ENCODE results near the gene SLC25A30.
"Not testable (repeated sequence)": the region's sequence is repeated elsewhere in the genome, so short reads cannot be mapped to it uniquely, and the experiment has no call there.

Gene SLC25A30

GRCh38 chr13:45391926-45392325, 26.2 kb downstream of the SLC25A30 start:
- DNase-seq (ENCODE audit: low read depth in 2 of 2) = no peak

- not testable (repeated sequence) for DNase-seq (ENCODE audit: low read depth in 2 of 2)
Measured at GRCh38 chr13:45391128-45391527, 27.0 kb downstream of the SLC25A30 start.

GRCh38 chr13:45390348-45390747, 27.8 kb downstream of the SLC25A30 start:
- DNase-seq (ENCODE audit: low read depth in 2 of 2) = not testable (repeated sequence)

GRCh38 chr13:45388664-45389063, 29.5 kb downstream of the SLC25A30 start:
- DNase-seq (ENCODE audit: low read depth in 2 of 2) = no peak

GRCh38 chr13:45386892-45387575, 31.1 kb downstream of the SLC25A30 start:
- not testable (repeated sequence) for DNase-seq (ENCODE audit: low read depth in 2 of 2)

GRCh38 chr13:45385907-45386553, 32.1 kb downstream of the SLC25A30 start:
- DNase-seq (ENCODE audit: low read depth in 2 of 2) = no peak

GRCh38 chr13:45385320-45385719, 32.9 kb downstream of the SLC25A30 start:
- no peak for DNase-seq (ENCODE audit: low read depth in 2 of 2)

- DNase-seq (ENCODE audit: low read depth in 2 of 2) = no peak
Measured at GRCh38 chr13:45384474-45385174, 33.5 kb downstream of the SLC25A30 start.

- DNase-seq (ENCODE audit: low read depth in 2 of 2) = not testable (repeated sequence)
Measured at GRCh38 chr13:45382739-45383138, 35.4 kb downstream of the SLC25A30 start.

GRCh38 chr13:45381196-45381595, 37.0 kb downstream of the SLC25A30 start:
- DNase-seq (ENCODE audit: low read depth in 2 of 2) = no peak

GRCh38 chr13:45380708-45381107, 37.5 kb downstream of the SLC25A30 start:
- DNase-seq (ENCODE audit: low read depth in 2 of 2) = not testable (repeated sequence)

GRCh38 chr13:45379516-45379915, 38.7 kb downstream of the SLC25A30 start:
- not testable (repeated sequence) for DNase-seq (ENCODE audit: low read depth in 2 of 2)

GRCh38 chr13:45378786-45379185, 39.4 kb downstream of the SLC25A30 start:
- not testable (repeated sequence) for DNase-seq (ENCODE audit: low read depth in 2 of 2)

- not testable (repeated sequence) for DNase-seq (ENCODE audit: low read depth in 2 of 2)
Measured at GRCh38 chr13:45377314-45377713, 40.9 kb downstream of the SLC25A30 start.

- DNase-seq (ENCODE audit: low read depth in 2 of 2) = not testable (repeated sequence)
Measured at GRCh38 chr13:45376651-45377050, 41.5 kb downstream of the SLC25A30 start.

GRCh38 chr13:45374917-45375316, 43.3 kb downstream of the SLC25A30 start:
- DNase-seq (ENCODE audit: low read depth in 2 of 2) = no peak

GRCh38 chr13:45373162-45373547, 45.0 kb downstream of the SLC25A30 start:
- no peak for DNase-seq (ENCODE audit: low read depth in 2 of 2)

- no peak for DNase-seq (ENCODE audit: low read depth in 2 of 2)
Measured at GRCh38 chr13:45372189-45373161, 45.7 kb downstream of the SLC25A30 start.

- DNase-seq (ENCODE audit: low read depth in 2 of 2) = peak in 1 of 2 donors; percentile 21
Measured at GRCh38 chr13:45370922-45371406, 47.2 kb downstream of the SLC25A30 start.

GRCh38 chr13:45369116-45369515, 49.1 kb downstream of the SLC25A30 start:
- DNase-seq (ENCODE audit: low read depth in 2 of 2) = no peak

- DNase-seq (ENCODE audit: low read depth in 2 of 2) = no peak
Measured at GRCh38 chr13:45368571-45368970, 49.6 kb downstream of the SLC25A30 start.

All from activated CD8-positive, alpha-beta memory T cell treated with anti-CD3 and anti-CD28 coated beads for 4 hours (primary cell).